Erythroblast (primary cell): ENCODE results near the gene LILRB1.
"Not testable (repeated sequence)": the region's sequence is repeated elsewhere in the genome, so short reads cannot be mapped to it uniquely, and the experiment has no call there.

Experiments used
- DNase-seq, 2 experiments: peaks; one replicate each; lab custom pipeline; 2025; lab: John Stamatoyannopoulos, UW
- GATA1 ChIP-seq: IDR thresholded peaks from 2 replicates; pipeline ENCODE4 v1.6.1; 2011; ENCODE audit warnings: low read depth, mild to moderate bottlenecking, control low read depth, low read length, moderate library complexity
- POLR2A ChIP-seq: IDR thresholded peaks from 2 replicates; pipeline ENCODE4 v1.6.1; 2011; ENCODE audit warnings: mild to moderate bottlenecking, low read length

LILRB1 gene

DNA sequence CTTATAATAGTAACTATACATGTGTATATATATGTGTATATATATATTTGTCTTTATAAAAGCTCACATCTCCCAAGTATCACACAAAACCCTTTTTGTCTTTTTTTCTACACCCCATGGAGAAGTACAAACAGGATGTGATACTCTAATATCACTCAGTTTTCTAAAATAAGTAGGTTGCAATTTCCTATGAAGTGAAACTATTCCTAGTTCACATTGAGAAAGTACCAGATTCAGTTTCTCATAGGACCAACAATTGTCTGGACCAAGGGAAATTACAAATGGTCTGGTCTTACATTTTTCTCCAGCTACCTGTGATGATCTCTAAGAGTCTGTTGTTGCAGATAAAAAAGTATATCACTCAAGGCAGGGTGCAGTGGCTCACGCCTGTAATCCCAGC lies 17.9 kb upstream of the LILRB1 start:
- DNase-seq, result no peak
- TF ChIP-seq GATA1 (no peak), POLR2A (no peak)

DNA sequence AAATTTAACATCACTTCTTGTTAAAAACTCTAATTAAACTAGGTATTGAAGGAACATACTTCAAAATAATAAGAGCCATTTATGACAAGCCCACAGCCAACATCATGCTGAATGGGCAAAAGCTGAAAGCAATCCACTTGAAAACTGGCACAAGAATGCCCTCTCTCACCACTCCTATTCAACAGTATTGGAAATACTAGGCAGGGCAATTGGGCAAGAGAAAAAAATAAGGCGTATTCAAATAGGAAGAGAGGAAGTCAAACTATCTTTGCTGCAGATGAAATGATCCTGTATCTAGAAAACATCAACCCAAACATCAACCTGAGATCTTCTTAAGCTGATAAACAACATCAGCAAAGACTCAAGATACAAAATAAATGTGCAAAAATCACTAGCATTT lies 15.6 kb upstream of the LILRB1 start:
- TF ChIP-seq POLR2A, result no peak
- TF ChIP-seq GATA1, result no peak
- DNase-seq, result no peak

DNA sequence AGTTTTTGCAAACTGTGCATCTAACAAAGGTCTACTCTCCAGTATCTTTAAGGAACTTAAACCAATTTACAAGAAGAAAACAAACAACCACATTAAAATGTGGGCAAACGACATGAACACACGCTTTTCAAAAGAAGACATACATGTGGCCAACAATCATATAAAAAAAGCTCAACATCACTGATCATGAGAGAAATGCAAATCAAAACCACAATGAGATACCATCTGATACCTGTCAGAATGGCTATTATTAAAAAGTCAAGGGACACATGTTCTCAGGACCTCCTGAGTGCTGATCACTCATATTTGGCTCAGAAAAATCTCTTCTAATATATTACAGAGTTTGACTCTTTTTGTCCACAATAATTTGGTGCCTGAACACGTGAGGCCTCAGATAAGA lies 14.2 kb upstream of the LILRB1 start:
- DNase-seq, result no peak
- TF ChIP-seq POLR2A, result no peak
- no peak for TF ChIP-seq GATA1

DNA sequence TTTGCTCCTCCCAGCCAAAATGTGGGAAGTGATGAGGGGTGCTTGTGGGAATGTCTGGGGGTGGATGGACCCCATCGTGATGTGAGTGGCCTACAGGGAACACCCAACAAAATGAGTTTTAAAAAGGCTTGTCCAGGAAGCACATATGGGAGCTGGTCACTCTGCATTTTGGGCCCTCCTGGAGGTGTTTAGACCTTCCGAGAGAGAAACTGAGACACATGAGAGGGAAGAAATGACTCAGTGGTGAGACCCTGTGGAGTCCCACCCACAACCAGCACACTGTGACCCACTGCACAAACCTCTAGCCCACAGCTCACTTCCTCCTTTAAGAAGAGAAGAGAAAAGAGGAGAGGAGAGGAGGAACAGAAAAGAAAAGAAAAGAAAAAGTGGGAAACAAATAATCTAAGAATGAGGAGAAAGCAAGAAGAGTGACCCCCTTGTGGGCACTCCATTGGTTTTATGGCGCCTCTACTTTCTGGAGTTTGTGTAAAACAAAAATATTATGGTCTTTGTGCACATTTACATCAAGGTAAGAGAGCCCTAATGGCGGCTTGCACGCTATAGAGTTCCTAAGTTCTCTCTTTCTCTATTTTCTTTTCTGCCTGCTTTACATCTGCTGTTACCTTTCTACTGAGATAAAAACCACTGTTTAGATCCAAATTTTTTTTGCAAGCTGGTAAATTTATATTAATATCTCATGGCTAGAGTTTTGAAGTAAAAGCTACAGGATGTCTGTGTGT lies 13.3 kb upstream of the LILRB1 start:
- no peak for DNase-seq
- TF ChIP-seq POLR2A (no peak), GATA1 (no peak)

DNA sequence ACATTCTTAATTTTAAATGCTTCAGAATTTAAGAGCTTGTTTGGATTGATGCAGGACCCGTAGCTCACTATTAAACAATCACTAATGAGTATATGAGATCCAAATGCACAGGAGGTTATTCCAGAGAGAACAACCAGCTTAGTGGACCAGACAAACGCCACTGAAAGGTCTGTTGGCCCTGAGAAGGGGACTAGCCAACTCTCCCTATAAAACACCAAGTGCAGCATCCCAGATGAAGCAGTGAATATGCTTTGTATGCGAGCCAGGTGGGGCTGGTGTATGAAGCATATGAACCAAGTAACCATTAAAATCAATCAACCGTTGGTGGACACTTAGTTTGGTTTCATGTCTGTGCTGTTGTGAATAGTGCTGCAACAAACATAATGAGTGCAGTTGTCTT lies 9.8 kb upstream of the LILRB1 start:
- TF ChIP-seq POLR2A (no peak), GATA1 (no peak)
- DNase-seq, result no peak

DNA sequence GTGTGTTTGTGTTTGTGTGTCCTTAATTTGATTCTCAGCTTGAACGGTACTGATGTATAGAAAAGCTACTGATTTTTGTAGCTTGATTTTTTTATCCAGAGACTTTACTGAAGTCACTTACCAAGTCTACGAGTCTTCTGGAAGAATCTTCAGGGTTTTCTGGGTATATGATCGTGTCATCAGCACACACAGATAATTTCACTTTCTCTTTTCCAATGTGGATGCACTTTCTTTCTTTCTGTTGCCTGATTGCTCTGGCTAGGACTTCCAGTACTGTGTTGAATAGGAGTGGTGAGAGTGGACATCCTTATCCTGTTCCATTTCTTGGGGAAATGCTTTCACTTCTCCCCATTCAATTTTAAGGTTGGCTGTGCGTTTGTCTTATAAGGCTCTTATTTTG lies 7.9 kb upstream of the LILRB1 start:
- no peak for TF ChIP-seq GATA1
- TF ChIP-seq POLR2A, result no peak
- DNase-seq, result no peak

DNA sequence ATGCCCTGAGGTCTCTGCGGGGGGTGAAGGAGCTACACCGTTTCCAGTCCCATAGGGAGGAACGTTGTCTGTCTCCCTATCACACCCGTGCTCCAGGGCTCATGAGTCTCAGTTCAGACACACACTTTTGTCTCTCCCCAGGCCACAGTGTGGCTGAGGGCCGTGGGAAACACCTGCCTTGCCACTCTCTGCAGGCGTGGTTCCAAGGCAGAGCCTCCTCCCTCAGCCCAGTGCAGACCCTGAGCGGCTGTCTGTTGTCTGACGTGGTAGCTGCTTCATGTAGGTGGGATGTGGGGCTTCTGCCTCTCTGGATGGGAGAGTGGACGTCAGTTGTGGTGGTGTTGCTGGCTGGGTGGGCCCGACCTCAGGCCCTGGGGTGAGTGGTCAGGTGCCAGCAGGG lies 6.0 kb upstream of the LILRB1 start:
- not testable (repeated sequence) for DNase-seq

DNA sequence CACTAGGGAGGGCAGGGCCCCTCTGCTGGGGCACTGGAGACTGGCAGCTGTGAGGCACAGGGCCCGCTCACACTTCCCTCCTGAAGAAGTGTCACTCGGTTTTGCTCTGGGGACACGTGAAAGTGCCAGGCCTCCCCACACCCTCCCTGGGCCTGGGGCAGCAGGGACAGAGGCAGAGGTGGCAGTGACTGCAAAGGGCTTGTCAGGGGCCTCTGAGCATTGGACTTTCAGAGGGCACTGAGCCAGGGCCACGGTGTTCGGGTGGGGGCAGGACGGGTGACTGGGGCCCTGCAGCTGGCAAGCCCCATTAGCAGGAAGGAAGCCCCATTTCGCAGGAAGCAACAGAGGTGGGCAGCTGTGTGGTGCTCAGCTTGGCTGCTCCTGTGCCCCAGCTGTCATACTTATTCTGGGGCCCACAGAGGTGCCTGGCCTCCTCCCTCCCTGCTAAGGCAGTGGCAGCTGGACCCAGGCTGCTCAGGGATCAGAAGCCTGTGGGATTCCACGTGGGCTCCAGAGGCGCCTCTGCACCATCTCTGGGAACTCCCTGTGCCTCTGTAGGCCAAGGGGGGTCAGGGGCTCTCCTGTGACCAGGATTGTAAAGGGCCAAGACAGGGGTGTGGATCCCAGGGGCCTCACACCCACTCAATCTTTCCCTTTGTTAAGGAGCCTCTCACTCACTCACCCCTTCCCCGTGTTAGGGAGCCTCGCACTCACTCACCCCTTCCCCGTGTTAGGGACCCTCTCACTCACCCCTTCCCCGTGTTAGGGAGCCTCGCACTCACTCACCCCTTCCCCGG lies 5.2 kb upstream of the LILRB1 start:
- not testable (repeated sequence) for DNase-seq

DNA sequence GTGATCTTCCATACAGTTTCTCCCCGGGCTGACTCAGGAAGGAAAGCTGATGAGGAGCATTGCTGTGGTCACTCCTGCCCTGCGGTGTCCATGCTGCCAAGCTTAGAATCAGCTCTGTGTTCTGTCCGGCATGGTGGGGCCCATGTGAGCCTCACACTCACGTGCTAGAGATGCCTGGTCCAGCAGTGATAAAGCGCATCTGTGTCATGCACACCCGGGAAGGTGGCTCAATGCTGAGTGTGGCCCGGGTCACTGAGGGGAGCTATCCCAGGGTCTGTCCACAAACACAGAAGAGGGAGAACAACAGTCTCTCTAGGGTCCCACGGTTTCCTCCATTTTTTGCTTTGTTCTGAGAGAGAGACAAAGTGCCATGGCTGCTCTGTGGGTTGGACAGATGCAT lies 3.5 kb upstream of the LILRB1 start:
- TF ChIP-seq GATA1, result no peak
- TF ChIP-seq POLR2A, result no peak
- DNase-seq, result no peak

DNA sequence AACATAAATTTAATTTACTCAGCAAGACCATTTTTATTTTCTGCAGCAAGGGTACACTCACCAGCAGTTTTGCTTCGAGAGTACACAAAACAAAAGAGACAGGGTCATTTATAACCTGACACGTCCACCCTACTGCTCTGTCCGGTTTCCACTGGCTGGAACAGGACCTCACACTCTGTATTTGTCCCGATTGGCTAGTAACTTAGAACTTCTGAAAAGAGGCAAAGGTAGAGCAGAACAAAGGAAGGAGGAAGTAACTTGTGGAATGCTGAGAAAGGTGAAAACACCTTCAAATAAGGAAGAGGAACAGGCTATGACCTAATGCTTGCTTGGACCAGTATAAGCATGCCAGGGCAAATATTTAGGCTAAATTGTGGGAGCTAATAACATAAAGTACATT lies 2.4 kb upstream of the LILRB1 start:
- not testable (repeated sequence) for DNase-seq

DNA sequence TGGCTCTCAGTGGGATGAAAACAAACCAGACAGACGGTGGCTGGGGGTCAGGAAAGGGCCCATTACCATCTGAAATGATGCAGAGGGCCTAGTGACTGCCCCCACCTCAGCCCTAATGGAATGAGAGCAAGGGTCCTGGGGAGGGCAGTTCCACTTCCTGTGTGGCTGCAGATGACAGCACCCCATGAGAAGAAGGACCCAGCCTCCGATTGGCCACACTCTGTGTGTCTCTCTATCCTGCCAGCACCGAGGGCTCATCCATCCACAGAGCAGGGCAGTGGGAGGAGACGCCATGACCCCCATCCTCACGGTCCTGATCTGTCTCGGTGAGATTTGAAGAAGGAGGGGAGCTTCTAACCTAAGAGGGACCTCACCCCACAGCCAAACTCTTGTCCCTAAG lies 498 bp downstream of the LILRB1 start:
- no peak for TF ChIP-seq POLR2A
- no peak for TF ChIP-seq GATA1
- DNase-seq, result no peak

DNA sequence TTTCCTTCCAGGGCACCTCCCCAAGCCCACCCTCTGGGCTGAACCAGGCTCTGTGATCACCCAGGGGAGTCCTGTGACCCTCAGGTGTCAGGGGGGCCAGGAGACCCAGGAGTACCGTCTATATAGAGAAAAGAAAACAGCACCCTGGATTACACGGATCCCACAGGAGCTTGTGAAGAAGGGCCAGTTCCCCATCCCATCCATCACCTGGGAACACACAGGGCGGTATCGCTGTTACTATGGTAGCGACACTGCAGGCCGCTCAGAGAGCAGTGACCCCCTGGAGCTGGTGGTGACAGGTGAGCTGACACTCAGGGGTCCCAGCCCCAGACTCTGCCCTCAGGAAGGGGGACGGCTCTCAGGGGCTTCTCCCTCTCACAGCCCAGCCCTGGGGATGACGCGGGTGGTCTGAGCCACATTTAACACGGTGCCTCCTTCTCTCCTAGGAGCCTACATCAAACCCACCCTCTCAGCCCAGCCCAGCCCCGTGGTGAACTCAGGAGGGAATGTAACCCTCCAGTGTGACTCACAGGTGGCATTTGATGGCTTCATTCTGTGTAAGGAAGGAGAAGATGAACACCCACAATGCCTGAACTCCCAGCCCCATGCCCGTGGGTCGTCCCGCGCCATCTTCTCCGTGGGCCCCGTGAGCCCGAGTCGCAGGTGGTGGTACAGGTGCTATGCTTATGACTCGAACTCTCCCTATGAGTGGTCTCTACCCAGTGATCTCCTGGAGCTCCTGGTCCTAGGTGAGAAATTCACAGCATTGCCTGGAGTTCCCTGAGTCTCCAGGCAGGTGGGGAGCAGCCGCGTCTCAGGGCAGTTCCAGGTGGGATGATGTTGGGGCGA lies 1.4 kb downstream of the LILRB1 start:
- DNase-seq, result not testable (repeated sequence)

DNA sequence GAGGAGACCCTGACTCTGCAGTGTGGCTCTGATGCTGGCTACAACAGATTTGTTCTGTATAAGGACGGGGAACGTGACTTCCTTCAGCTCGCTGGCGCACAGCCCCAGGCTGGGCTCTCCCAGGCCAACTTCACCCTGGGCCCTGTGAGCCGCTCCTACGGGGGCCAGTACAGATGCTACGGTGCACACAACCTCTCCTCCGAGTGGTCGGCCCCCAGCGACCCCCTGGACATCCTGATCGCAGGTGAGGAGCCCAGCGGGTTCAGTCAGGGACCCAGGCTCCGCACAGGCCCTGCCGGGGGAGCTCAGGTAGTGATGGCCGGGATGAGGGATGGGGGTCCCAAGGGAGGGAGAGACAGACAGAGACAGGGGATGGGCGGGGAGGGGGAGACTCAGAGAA lies 2.2 kb downstream of the LILRB1 start:
- DNase-seq, result not testable (repeated sequence)

DNA sequence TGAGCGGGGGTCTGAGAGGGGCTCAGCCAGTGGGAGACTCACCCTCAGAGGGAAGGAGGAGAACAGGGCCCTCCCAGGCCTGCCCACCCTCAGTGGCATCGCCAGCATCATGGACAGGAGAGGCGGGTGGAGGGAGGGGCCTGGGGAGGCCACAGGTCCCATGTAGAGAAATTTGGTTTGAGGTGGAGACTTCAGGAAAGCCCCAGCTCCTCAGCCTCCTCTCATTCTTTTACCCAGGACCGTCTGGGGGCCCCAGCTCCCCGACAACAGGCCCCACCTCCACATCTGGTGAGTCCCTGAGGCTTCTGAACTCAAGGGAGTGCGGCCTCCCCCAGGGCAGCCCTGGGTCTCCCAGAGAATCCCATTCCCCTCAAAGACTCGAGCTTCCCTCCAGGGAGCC lies 3.1 kb downstream of the LILRB1 start:
- no peak for DNase-seq
- TF ChIP-seq GATA1 (no peak), POLR2A (no peak)

DNA sequence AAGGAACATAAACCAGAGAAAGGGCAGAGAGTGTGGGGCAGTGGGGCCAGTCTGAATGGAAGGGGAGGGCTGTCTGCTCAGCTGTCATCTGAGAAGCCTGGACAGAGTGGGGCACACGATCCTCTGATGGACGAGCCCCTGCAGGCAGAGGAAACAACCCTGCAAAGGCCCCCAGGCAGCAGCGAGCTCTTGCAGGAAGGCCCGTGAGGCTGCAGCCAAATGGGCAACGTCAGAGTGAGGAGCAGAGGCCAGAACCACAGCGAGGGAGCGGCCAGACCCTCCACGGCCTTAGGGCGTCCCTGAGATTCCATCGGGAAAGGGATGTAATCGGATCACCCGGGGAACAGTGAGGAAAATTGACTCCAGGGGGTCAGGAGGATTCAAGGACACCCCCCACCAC lies 5.8 kb downstream of the LILRB1 start:
- not testable (repeated sequence) for DNase-seq
